ENCODE results near the gene PTPRO.

Gene PTPRO

DNA sequence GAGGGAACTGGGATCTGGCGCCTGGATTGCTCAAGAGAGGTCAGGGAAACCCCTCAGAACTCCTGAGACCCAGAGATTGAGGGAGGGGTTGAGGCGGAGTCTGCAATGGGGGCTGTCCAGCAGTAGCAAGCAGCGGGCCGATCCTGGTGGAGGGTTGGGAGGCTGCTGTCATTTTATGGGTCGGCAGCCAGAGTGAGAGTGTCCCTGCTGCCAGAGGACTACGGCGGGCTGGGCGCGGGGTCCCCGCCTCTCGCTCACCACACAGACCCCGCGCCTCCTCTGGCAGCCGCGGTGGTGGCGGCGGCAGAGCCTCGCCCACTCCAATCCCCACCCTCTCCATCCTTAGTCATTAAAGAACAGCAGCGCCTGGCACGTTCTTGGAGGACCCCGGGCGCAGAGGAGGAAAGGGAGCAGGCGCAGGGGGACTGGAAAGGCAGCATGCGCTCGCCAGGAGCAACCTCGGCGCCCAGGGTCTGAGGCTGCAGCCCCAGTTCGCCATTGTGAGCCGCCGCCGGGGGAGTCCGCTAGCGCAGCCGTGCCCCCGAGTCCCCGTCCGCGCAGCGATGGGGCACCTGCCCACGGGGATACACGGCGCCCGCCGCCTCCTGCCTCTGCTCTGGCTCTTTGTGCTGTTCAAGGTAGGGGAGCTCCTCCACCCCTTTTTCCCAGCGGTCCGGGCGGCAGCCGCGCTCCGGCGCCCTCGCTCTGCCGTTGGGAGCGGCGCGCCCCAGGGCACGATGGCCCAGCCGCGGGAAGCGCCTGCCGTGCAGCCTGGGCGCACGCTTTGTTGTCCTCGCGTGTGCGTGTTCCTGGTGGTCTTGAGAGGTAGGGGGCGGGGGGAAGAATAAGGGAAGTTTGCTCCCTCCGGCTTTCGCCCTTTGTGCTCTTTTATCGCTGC lies at the start of gene PTPRO:
PTPRO (plus strand) TSS at position 345 of the 898 bp plus-strand sequence.
- H3K9me3 ChIP-seq (ENCODE audit: control insufficient read depth, insufficient read depth, low read length) = no peaks in the 10 kb centered on the region
- H3K9ac ChIP-seq (ENCODE audit: low read depth, low read length) = peak within 1 kb of the TSS; percentile 55

DNA sequence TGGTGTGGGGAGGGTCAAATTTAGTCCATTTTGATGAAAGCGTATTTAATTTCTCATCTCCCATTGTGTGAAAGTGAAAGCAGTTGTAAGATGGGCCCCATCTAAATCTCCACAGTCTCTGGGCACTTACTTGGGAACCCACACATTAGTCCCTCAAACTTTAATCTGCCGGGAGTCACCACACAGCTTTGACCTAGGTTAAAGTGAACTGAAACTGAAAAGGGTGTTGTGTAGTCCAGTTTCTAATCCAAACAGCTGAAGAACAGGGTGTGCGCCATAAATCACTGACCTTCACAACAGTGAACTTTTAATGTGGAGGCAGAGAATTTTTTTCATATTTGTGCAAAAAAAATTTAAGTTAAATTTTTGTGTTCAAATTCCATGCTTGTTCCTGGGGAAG lies 48.4 kb upstream of the PTPRO start:
- Histone ChIP-seq H3K9ac (ENCODE audit: low read depth, low read length) (no peak overlapping the region), H3K9me3 (ENCODE audit: control insufficient read depth, insufficient read depth, low read length) (no peaks in the 10 kb centered on the region), H3K4me1 (ENCODE audit: insufficient read depth, low read length) (no peaks in the 10 kb centered on the region), H3K36me3 (ENCODE audit: insufficient read depth, low read length) (no peaks in the 10 kb centered on the region)

More for the DNA sequence above, at the start of gene PTPRO:
- no peaks in the 10 kb centered on the region for H3K36me3 ChIP-seq (ENCODE audit: insufficient read depth, low read length)
- H3K4me1 ChIP-seq (ENCODE audit: insufficient read depth, low read length) = no peaks in the 10 kb centered on the region

DNA sequence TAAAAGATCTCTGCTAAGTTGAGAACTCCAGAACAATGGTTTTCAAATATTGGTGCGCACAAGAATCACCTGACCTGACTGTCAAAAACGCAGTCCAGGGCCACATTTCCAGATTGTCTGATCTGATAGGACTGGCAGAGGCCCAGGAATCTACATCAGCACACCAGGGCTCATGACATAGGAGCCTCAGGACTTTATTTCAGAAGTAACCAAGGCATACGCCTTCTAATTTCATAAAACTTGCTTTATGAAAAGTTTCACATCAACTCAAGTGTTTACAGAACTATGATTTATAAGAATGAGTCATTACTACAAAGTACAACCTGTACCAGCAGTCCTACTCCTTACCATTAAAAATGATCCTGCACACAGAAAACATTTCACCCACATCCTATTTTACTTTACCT lies 47.7 kb upstream of the PTPRO start:
- H3K9me3 ChIP-seq (ENCODE audit: control insufficient read depth, insufficient read depth, low read length) = no peaks in the 10 kb centered on the region
- H3K9ac ChIP-seq (ENCODE audit: low read depth, low read length) = no peak overlapping the region
- H3K36me3 ChIP-seq (ENCODE audit: insufficient read depth, low read length) = no peaks in the 10 kb centered on the region
- H3K4me1 ChIP-seq (ENCODE audit: insufficient read depth, low read length) = no peaks in the 10 kb centered on the region

DNA sequence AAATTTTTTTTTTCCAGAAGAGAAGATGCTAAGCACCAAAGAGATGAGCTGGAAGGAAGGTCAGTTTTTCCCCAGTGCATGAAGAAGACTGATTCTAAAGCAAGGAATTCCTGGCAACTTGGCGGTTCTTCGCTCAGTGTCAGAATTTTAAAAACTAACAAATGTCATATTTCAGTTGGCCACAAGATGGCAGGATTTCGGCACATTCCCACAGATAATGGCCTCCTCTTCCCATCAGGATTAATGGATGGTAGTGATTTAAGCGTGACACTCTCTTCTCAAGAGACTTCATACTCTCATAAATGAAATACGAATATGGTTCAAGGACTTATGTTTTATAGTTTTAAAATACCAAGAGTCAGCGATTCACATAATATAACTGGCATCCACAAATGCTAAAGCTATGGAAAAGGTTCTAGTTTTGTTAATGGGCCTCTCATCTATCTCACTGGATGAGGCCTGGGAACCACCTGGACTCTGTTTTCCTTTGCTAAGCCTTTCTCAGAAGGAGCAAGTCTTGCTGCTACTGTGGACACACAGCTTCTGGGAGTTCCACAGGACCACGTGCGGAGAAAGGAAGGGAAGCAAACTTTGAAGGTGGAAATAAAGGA lies 46.1 kb upstream of the PTPRO start:
- Histone ChIP-seq H3K4me1 (ENCODE audit: insufficient read depth, low read length) (no peaks in the 10 kb centered on the region), H3K9me3 (ENCODE audit: control insufficient read depth, insufficient read depth, low read length) (no peaks in the 10 kb centered on the region), H3K9ac (ENCODE audit: low read depth, low read length) (no peak overlapping the region), H3K36me3 (ENCODE audit: insufficient read depth, low read length) (no peaks in the 10 kb centered on the region)

DNA sequence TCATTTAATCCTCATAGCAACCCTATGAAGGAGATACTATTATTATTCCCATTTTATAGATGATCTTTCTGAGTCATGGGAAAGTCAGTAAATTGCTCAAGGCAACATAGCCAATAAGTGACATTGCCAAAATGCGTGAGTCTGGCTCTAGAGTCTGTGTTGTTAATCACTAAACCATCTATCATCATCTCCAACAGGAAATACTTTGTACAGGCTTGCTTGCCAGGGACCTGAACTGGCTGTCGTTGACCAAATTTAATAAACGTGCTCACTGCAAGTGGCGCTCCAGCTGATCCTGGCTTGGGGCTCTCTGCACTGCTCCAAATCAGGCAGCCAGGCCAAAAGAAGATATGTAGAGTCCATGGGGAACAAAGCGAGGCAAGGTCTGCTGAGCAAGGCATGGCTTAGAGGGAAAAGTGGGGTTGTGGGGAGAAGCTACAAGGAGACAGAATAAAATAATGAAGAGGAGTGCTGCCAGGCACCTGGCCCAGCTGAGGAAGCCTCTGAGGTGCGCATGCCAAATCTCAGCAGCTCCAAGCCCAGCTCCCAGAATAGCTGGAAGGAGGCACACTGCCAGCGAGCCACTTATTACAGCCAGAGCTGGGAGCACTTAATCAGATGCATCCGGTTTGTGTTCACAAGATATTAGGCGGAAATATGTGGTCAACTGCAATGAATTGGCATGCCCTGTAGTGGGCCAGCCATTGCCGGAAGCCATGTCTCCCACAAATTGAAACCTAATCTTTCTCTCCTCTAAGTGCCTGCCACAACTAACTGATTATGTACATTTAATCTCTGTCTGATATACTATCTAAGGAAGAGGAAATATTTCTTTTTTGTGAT lies 43.3 kb upstream of the PTPRO start:
- no peaks in the 10 kb centered on the region for H3K9me3 ChIP-seq (ENCODE audit: control insufficient read depth, insufficient read depth, low read length)
- no peaks in the 10 kb centered on the region for H3K36me3 ChIP-seq (ENCODE audit: insufficient read depth, low read length)
- no peak overlapping the region for H3K9ac ChIP-seq (ENCODE audit: low read depth, low read length)
- H3K4me1 ChIP-seq (ENCODE audit: insufficient read depth, low read length) = no peaks in the 10 kb centered on the region

DNA sequence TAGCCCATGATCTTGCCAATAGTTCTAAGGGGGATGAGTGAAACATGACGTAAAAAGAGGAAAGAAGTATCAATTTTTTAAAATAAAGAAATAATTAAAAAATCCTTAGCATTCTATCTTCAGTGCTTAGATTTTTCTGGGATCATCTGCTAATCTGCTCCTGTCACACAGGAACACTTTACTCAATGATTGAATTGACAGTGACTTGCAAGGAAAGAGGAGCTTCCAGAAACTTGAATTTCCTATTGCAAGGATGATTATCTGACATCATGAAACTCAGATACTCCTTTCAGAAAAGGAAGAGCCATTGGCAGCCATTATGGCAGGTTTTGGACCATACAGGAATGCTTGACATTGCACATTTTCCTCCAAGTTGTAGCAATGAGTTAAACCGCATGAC lies 41.4 kb upstream of the PTPRO start:
- Histone ChIP-seq H3K4me1 (ENCODE audit: insufficient read depth, low read length) (no peaks in the 10 kb centered on the region), H3K36me3 (ENCODE audit: insufficient read depth, low read length) (no peaks in the 10 kb centered on the region), H3K9ac (ENCODE audit: low read depth, low read length) (no peak overlapping the region), H3K9me3 (ENCODE audit: control insufficient read depth, insufficient read depth, low read length) (no peaks in the 10 kb centered on the region)

DNA sequence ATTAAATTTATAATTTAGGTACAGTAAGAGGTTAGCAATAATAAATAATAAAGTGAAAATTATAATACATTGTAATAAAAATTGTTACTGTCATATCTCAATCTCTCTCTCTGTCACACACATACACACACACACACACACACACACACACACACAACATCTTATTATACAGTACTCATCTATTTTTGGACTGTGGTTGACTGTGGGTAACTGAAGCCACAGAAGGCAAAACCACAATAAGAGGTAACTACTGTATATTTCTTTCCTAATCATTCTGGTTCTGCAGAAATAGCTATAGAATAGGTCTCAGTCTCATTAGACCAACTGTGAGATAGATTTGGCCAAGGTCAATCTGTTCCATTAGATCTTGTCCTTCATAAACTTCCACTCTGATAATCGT lies 33.1 kb upstream of the PTPRO start:
- H3K9me3 ChIP-seq (ENCODE audit: control insufficient read depth, insufficient read depth, low read length) = no peaks in the 10 kb centered on the region
- no peak overlapping the region for H3K9ac ChIP-seq (ENCODE audit: low read depth, low read length)
- H3K36me3 ChIP-seq (ENCODE audit: insufficient read depth, low read length) = no peaks in the 10 kb centered on the region
- H3K4me1 ChIP-seq (ENCODE audit: insufficient read depth, low read length) = no peaks in the 10 kb centered on the region

DNA sequence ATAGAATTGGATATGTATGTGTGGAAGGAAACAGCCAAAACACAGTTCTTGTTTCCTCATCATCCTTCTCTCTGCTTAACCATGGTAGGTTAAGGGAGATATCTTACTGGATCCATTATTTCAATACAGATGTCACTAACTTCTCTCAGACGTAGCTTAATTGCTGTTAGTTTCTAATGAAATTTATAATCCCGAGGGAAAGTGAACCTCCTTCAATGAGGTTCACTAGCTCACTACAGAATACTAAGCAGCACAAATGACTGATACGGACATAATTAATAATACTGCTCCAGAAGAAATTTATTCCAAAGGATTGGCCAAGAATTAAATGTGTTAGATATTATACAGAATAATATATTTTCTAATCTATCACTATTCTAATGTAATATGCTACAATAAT lies 28.6 kb upstream of the PTPRO start:
- 0 out of 2 replicates have a peak, but pooled peaks cover 1% of the 10 kb centered on the region for H3K9me3 ChIP-seq (ENCODE audit: control insufficient read depth, insufficient read depth, low read length)
- no peaks in the 10 kb centered on the region for H3K36me3 ChIP-seq (ENCODE audit: insufficient read depth, low read length)
- H3K9ac ChIP-seq (ENCODE audit: low read depth, low read length) = no peak overlapping the region
- no peaks in the 10 kb centered on the region for H3K4me1 ChIP-seq (ENCODE audit: insufficient read depth, low read length)

DNA sequence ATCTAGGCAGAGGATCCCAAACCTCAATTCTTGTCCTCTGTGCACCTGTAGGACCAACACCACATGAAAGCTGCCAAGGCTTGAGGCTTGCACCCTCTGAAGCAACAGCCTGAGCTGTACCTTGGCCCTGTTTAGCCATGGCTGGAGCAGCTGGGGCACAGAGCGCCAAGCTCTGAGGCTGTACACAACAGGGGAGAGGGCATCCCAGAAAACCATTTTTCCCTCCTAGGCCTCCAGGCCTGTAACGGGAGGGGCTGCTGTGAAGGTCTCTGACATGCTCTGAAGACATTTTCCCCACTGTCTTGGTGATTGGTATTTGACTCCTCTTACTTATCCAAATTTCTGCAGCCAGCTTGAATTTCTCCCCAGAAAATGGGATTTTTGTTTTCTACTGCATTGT lies 22.4 kb upstream of the PTPRO start:
- H3K36me3 ChIP-seq (ENCODE audit: insufficient read depth, low read length) = no peaks in the 10 kb centered on the region
- no peak overlapping the region for H3K9ac ChIP-seq (ENCODE audit: low read depth, low read length)
- peaks cover 2% of the 10 kb centered on the region; the same call in 1 of the 2 replicates for H3K9me3 ChIP-seq (ENCODE audit: control insufficient read depth, insufficient read depth, low read length)
- no peaks in the 10 kb centered on the region for H3K4me1 ChIP-seq (ENCODE audit: insufficient read depth, low read length)

DNA sequence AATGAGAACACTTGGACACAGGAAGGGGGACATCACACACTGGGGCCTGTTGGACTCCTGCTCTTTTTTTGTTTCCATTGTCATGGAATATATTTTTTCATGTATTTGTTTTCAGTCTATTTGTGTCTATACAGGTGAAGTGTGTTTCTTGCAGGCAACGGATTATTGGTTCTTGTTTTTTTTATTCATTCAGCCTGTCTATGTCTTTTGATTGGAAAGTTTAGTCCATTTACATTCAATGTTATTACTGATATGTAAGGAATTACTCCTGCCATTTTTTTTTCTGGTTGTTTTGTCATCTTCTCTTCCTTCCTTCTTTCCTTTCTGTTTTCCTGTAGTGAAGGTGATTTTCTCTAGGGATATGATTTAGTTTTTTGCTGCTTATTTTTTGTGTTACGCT lies 18.0 kb upstream of the PTPRO start:
- no peaks in the 10 kb centered on the region; the same call in 1 of the 2 replicates for H3K9me3 ChIP-seq (ENCODE audit: control insufficient read depth, insufficient read depth, low read length)
- no peaks in the 10 kb centered on the region for H3K4me1 ChIP-seq (ENCODE audit: insufficient read depth, low read length)
- no peak overlapping the region for H3K9ac ChIP-seq (ENCODE audit: low read depth, low read length)
- no peaks in the 10 kb centered on the region for H3K36me3 ChIP-seq (ENCODE audit: insufficient read depth, low read length)

DNA sequence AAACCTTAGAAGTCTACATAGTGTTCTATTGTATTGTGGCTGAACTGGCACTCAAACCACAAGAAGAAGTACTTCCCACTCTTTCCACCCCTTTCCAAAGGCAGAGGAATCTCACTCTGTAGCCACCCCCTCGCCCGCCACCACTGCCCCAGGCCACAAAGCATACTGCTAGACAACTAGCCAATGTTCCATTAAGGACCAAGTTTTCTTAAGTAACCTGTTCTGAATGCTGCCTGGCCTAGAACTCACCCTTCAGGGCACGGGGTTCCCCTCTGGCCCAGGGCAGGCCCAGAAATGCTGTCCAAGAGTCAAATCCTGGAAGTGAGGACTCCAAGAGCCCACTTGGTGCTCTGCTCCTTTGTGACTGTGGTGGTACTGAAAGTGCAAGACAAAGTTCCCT lies 15.7 kb upstream of the PTPRO start:
- Histone ChIP-seq H3K9me3 (ENCODE audit: control insufficient read depth, insufficient read depth, low read length) (no peaks in the 10 kb centered on the region; the same call in 1 of the 2 replicates), H3K36me3 (ENCODE audit: insufficient read depth, low read length) (no peaks in the 10 kb centered on the region), H3K4me1 (ENCODE audit: insufficient read depth, low read length) (no peaks in the 10 kb centered on the region), H3K9ac (ENCODE audit: low read depth, low read length) (no peak overlapping the region)

DNA sequence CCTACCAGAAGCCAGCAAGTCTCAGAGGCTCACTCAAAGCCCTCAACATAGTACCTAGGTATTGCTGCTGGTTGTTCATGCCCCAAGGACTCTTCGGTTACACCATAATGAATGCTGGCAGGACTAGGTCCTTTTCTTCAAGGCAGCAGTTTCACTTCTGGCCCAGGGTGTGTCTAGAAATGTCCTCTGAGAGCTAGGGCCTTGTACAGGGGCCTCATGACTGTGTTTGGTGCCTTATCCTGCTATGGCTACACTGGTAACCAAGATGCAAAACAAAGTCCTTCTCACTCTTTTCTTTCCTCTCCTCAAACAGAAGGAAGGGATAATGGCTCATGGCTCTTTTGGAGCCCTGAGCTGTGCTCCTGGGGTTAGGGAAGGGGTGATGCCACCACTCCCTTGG lies 15.2 kb upstream of the PTPRO start:
- no peak overlapping the region for H3K9ac ChIP-seq (ENCODE audit: low read depth, low read length)
- no peaks in the 10 kb centered on the region; the same call in 1 of the 2 replicates for H3K9me3 ChIP-seq (ENCODE audit: control insufficient read depth, insufficient read depth, low read length)
- no peaks in the 10 kb centered on the region for H3K36me3 ChIP-seq (ENCODE audit: insufficient read depth, low read length)
- H3K4me1 ChIP-seq (ENCODE audit: insufficient read depth, low read length) = no peaks in the 10 kb centered on the region

DNA sequence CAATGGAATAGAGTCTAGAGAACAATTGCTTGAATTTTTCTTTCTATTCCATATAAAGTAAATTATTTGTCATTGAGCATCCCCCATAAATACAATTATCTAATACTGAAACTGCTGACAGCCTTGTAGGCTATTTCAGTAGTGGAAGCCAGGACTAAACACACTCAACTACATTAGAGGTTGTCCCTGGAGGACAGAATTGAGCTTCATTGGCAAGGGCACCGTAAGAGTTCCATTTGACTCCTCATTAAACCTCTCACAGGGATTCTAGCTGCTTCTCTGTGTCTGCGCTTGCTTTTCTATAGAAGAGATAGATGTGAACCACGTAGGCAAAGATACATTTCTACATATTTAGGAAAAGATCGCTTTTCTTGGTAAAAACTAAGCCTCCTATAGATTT lies 3.5 kb upstream of the PTPRO start:
- no peak overlapping the region for H3K9ac ChIP-seq (ENCODE audit: low read depth, low read length)
- no peaks in the 10 kb centered on the region for H3K36me3 ChIP-seq (ENCODE audit: insufficient read depth, low read length)
- no peaks in the 10 kb centered on the region for H3K9me3 ChIP-seq (ENCODE audit: control insufficient read depth, insufficient read depth, low read length)
- H3K4me1 ChIP-seq (ENCODE audit: insufficient read depth, low read length) = no peaks in the 10 kb centered on the region

DNA sequence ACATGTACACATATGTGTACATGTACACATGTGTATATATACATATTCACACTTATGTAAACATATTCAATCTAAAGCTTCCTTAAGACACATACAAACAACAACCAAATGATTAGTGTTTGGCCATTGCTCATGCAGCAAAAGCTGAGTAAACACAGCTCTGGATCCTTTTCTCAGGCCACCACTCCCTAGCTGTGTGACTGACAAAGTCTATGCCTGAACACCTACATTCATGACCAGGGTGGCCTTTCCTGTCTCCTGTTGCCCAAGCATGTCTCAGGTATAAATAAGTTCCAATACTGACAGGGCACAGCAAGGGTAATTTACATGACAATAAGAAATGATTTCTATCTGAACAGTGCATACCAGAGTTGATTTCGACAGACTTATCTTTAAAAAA lies 1.4 kb upstream of the PTPRO start:
- Histone ChIP-seq H3K9ac (ENCODE audit: low read depth, low read length) (no peak overlapping the region), H3K9me3 (ENCODE audit: control insufficient read depth, insufficient read depth, low read length) (no peaks in the 10 kb centered on the region), H3K36me3 (ENCODE audit: insufficient read depth, low read length) (no peaks in the 10 kb centered on the region), H3K4me1 (ENCODE audit: insufficient read depth, low read length) (no peaks in the 10 kb centered on the region)
